ENCODE results near the gene TRIM31.

GRCh38 chr6:30131947-30132497 lies 19.1 kb upstream of the TRIM31 start:
- no peak for TF ChIP-seq CTCF (IDR thresholded peaks at IDR 0.05; ENCODE audit: insufficient read depth, low read length, poor library complexity, severe bottlenecking)
- TF ChIP-seq EZH2phosphoT487 (conservative IDR thresholded peaks at IDR 0.05; ENCODE audit: low read length), result no peak

Measured in SU-DHL-6 (cell line).